MG63 (cell line): ENCODE results near the gene ICOSLG. TPM values are rescaled to one million over a fixed set of nuclear protein-coding genes. Genes with fewer than 3 reads are reported as not detected.
"Not testable (repeated sequence)": the region's sequence is repeated elsewhere in the genome, so short reads cannot be mapped to it uniquely, and the experiment has no call there.

Experiments
- DNase-seq: peaks from one replicate; pipeline ENCODE4 v3.0.0-alpha.2; 2020
- H3K27me3 ChIP-seq: fragments of 250-450 bp; sonication (Bioruptor Pico); 2 replicates; pipeline ENCODE4 v1.5.1; 2020; ENCODE audit warnings: mild to moderate bottlenecking, moderate library complexity
- H3K36me3 ChIP-seq: fragments of 250-450 bp; sonication (Bioruptor Pico); 2 replicates; pipeline ENCODE4 v1.5.1; 2020; ENCODE audit warnings: mild to moderate bottlenecking, moderate library complexity
- H3K4me3 ChIP-seq: fragments of 250-450 bp; sonication (Bioruptor Pico); 2 replicates; pipeline ENCODE4 v1.5.1; 2020; ENCODE audit warnings: mild to moderate bottlenecking, moderate library complexity
- H3K9me3 ChIP-seq: fragments of 250-450 bp; sonication (Bioruptor Pico); 2 replicates; pipeline ENCODE4 v1.5.1; 2020; ENCODE audit warnings: mild to moderate bottlenecking, moderate library complexity
- total RNA-seq: library from RNA; depleted of rRNA; stranded (reverse); fragments of >200 nt; shearing (Covaris generic); gene quantifications from 2 replicates; pipeline ENCODE4 v1.2.3, GENCODE V29; 2014; ENCODE audit warnings: low replicate concordance

Gene ICOSLG
- total RNA-seq, 1 experiment from 2014 or later: 0.30 TPM

GRCh38 chr21:44206698-44207676 lies 33.8 kb downstream of the ICOSLG start:
- not testable (repeated sequence) for H3K36me3 ChIP-seq, DNase-seq, H3K27me3 ChIP-seq, H3K9me3 ChIP-seq, H3K4me3 ChIP-seq

GRCh38 chr21:44206187-44206586 lies 34.6 kb downstream of the ICOSLG start:
- not testable (repeated sequence) for H3K9me3 ChIP-seq, DNase-seq, H3K4me3 ChIP-seq, H3K27me3 ChIP-seq, H3K36me3 ChIP-seq

GRCh38 chr21:44202590-44203299 lies 38.0 kb downstream of the ICOSLG start:
- not testable (repeated sequence) for H3K27me3 ChIP-seq, H3K36me3 ChIP-seq, H3K9me3 ChIP-seq, DNase-seq, H3K4me3 ChIP-seq

- not testable (repeated sequence) for DNase-seq, H3K36me3 ChIP-seq, H3K9me3 ChIP-seq, H3K27me3 ChIP-seq, H3K4me3 ChIP-seq
These were observed 40.7 kb downstream of the ICOSLG start for GRCh38 chr21:44199997-44200396.

DNA sequence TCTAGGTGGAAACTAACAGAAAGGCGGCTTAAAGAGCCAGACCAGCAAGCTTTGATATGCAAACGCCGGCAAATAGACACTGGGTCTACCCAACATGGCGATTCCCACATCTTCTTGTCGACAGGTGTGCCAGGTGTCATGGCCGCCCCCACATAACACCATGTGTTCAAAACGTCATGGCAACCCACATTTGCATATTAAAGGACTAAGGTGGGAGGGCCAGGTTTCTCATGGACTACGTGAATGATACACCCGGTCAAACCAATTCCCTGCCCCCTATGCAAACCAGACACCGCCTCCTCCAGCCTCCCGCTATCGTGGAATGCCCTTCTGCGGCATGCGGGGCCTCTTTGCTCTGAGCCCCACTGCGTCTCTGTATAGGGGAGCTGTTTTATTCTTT lies 41.3 kb downstream of the ICOSLG start:
- Histone ChIP-seq H3K9me3 (no peaks in the 10 kb centered on the region), H3K4me3 (no peak overlapping the region), H3K36me3 (no peaks in the 10 kb centered on the region), H3K27me3 (no peaks in the 10 kb centered on the region)
- no peak for DNase-seq

- DNase-seq, H3K36me3 ChIP-seq, H3K9me3 ChIP-seq, H3K27me3 ChIP-seq, H3K4me3 ChIP-seq: not testable (repeated sequence)
These were observed 43.6 kb downstream of the ICOSLG start for GRCh38 chr21:44197156-44197516.

- H3K9me3 ChIP-seq, H3K27me3 ChIP-seq, H3K4me3 ChIP-seq, H3K36me3 ChIP-seq, DNase-seq: not testable (repeated sequence)
These were observed 44.3 kb downstream of the ICOSLG start for GRCh38 chr21:44196212-44197155.

DNA sequence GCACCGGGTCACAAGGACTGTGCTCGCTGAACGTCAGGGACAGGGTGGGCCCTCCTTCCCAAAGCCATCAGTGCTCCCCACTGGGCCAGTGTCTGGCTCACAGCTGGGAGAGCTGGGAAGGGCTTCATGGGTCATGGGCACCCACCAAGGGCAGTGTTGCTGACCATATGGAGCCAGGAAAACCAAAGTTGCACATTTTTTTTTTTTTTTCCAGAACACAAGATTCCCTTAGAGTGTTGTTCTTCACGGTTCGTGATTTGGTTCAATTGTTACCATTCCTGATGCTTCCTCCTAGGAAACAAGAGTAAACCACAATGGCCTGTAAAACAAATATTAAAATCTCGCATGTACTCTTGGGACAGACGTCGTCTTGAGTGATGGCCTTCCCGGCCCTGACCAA lies 45.9 kb downstream of the ICOSLG start:
- H3K36me3 ChIP-seq, H3K4me3 ChIP-seq, DNase-seq, H3K27me3 ChIP-seq, H3K9me3 ChIP-seq: not testable (repeated sequence)

GRCh38 chr21:44194451-44194850 lies 46.3 kb downstream of the ICOSLG start:
- not testable (repeated sequence) for H3K4me3 ChIP-seq, DNase-seq

GRCh38 chr21:44193108-44193507 lies 47.6 kb downstream of the ICOSLG start:
- not testable (repeated sequence) for H3K27me3 ChIP-seq, H3K36me3 ChIP-seq, DNase-seq, H3K9me3 ChIP-seq, H3K4me3 ChIP-seq

More at GRCh38 chr21:44194451-44194850, 46.3 kb downstream of the ICOSLG start:
- not testable (repeated sequence) for H3K36me3 ChIP-seq, H3K9me3 ChIP-seq, H3K27me3 ChIP-seq

DNA sequence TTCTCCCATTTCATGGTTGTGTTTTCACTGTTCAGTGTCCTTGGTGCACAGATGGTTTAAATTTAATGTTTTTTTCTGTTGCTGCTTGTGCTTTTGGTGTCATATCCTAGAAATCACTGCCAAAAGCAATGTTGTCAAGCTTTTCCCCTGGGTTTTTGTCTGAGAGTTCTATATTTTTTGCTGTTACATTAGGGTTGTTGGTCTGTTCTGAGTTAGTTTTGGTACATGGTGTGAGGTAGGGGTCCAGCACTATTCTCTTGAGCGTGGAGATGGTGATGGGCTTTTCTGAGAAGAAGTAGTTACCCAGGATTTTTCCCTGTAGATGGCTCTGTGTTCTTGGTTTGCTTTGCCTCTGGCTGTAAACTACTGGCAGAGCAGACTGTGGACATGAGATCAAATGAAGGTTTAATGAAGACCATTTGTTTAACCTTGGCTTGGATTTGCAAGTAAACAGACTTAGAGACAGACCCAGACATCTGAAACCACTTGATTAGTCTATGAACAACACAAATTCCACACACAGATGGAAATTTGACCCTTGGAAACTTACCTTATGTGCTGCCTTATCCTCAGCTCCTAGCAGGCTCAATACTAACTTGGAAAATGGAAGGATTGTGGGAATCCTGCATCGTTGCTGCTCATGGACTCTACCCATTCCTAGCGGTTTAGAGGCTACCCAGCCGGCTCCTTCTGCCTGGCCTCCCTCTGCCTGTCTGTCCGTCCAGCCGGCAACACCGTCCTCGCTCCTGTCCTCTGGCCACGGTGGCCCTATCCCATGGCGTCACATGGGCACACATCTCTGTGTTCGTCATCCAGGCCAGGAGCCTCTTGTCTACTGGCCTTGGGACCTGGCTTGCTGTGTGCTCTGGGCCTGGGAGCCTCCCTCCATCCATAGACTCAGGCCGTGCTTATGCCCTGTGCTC lies 50.1 kb downstream of the ICOSLG start:
- not testable (repeated sequence) for H3K4me3 ChIP-seq, H3K36me3 ChIP-seq, H3K27me3 ChIP-seq, H3K9me3 ChIP-seq, DNase-seq

GRCh38 chr21:44184862-44185261 lies 55.9 kb downstream of the ICOSLG start:
- H3K36me3 ChIP-seq, H3K4me3 ChIP-seq, DNase-seq, H3K27me3 ChIP-seq, H3K9me3 ChIP-seq: not testable (repeated sequence)

DNA sequence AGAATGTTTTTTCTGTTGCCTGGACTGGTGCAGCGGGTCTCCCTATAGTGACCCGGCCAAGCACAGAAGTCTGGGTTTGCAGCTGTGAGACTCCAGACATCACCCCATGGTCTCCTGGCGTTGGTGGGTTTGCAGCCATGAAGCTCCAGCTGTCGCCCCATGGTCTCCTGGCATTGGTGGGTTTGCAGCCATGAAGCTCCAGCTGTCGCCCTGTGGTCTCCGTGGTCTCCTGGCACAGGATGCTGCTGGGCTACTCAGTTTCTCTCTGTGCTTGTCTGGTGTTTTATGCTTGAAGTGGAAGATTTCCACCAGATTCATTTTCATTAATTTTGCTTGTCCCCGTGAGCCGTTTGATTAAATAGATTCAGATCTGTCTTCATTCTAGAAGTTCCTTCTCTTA lies 58.5 kb downstream of the ICOSLG start:
- H3K9me3 ChIP-seq, H3K27me3 ChIP-seq, DNase-seq, H3K36me3 ChIP-seq, H3K4me3 ChIP-seq: not testable (repeated sequence)

DNA sequence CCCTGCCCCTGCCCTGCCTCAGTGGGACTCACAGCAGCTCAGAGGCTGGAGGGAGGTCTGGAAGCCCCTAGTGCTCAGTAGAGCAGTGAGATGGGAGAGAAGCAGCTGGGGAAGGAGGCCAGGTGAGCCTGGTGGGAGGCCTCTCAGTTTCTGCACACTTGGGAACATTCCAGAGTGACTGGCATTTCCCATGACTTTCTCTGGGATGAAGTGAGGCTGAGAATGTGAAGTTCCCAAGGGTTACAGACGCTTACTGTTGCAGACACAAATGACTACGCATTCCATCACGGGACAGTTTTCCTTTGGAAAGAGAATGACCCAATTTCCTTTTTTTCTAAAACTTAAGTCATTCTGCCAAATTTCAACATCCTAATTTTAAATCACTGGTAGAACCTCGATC lies 59.2 kb downstream of the ICOSLG start:
- H3K9me3 ChIP-seq, H3K4me3 ChIP-seq, H3K27me3 ChIP-seq, H3K36me3 ChIP-seq, DNase-seq: not testable (repeated sequence)

- H3K27me3 ChIP-seq, DNase-seq, H3K36me3 ChIP-seq, H3K4me3 ChIP-seq, H3K9me3 ChIP-seq: not testable (repeated sequence)
These were observed 64.6 kb downstream of the ICOSLG start for GRCh38 chr21:44176127-44176526.

- DNase-seq, H3K9me3 ChIP-seq, H3K36me3 ChIP-seq, H3K4me3 ChIP-seq, H3K27me3 ChIP-seq: not testable (repeated sequence)
These were observed 65.6 kb downstream of the ICOSLG start for GRCh38 chr21:44175189-44175588.
